Measurements from ENCODE around the gene MBNL1. TPM values are rescaled to one million over a fixed set of nuclear protein-coding genes. Genes with fewer than 3 reads are reported as not detected.

The MBNL1 gene
- total RNA-seq, 4 donors from 2014 or later = 346 to 530 (median 397) TPM

DNA sequence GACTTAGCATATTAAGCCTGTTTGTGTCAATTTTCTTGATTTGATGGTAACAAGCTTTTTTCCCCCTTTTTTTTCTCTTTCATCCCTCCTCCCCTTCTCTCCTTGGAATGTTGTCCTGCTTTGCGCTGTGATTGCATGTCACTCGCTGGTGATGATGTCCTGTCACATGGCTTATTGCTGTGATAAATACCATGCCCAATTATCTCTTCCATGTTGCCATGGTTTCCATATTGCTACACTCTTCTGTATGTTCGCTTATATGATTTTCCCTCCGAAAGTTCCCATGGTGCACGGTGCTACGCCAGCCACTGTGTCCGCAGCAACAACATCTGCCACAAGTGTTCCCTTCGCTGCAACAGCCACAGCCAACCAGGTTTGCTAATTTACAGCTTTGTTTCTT is 187.3 kb downstream of the MBNL1 start:
- DNase-seq (ENCODE audit: low spot score) (no peak), ATAC-seq (ENCODE audit: low FRiP score) (no peak)
- no peak for TF ChIP-seq CTCF (IDR thresholded peaks at IDR 0.05)

DNA sequence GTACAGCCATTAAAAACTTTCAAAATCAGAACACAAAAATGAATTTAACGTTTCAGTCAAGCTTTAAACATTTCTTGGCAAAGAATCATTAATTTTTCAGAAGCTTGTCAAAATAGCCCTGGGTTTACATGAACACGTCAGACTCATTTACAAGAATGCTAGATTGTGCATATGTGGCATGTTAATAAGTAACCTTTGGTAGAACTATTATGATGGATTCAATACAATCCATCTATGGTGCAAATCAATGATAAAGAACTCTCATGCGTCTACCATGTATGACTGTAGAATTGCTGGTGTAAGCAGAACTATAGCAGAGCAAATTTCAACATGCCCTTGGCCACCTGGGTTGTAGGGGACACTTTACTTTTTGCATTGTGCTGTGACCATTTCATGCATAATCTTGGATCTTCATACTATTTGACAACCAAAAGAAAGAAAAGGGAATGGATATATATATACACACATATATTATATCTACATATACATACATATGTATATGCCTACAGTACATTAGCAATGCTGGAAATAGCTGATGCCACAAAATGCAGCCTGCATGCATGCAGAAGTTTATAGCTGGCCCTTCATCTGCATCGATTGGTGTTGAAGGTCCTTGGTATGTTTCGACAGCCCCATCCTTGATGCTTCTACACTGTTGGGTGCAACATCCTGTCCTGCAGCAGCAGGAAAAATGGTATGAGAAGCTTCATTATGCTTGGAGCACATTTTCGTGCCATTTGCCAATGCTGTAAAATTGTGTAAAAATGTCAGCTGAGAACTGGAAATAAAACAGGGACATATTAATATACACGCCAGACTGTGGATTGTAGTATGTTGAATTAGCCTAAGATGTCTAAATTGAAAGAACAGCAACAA is 189.0 kb downstream of the MBNL1 start:
- ATAC-seq (ENCODE audit: low FRiP score) = no peak
- no peak for DNase-seq (ENCODE audit: low spot score)
- TF ChIP-seq CTCF (IDR thresholded peaks at IDR 0.05) = no peak

GRCh38 chr3:152458376-152459117 is 189.8 kb downstream of the MBNL1 start:
- DNase-seq (ENCODE audit: low spot score) (no peak), ATAC-seq (ENCODE audit: low FRiP score) (no peak)
- TF ChIP-seq CTCF (IDR thresholded peaks at IDR 0.05) = no peak

DNA sequence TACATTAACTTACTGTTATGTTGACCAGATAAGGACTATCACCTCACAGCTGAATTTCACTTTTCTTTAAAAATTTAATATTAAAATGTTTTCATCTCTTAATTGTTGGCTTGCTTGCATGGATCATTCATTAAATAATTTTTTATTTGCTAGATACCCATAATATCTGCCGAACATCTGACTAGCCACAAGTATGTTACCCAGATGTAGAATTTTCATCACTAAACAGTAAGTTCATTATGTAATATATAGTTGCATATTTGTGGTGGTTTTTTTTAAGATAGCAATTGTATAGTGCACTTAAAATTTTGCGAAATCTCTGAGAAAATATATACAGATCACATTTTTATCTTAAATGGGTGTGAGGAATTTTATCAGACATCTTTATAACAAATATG is 190.4 kb downstream of the MBNL1 start:
- DNase-seq (ENCODE audit: low spot score) (no peak), ATAC-seq (ENCODE audit: low FRiP score) (no peak)
- TF ChIP-seq CTCF (IDR thresholded peaks at IDR 0.05) = no peak

DNA sequence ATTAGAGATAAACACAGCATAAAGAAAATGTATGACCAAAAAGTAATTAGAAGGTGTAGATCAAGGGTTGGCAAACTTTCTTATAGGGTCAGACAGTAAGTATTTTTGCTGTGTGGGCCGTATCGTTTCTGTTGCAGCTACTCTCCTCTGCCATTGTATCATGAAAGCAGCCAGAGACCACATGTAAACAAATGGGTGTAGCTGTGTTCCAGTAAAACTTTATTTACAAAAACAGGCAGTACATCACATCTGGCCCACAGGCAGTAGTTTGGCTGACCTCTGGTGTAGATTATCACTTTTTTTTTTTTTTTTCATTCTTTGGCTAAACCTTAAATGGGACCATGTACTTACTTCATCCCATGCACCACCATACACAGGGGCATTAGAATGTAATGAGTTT is 190.8 kb downstream of the MBNL1 start:
- ATAC-seq (ENCODE audit: low FRiP score) (no peak), DNase-seq (ENCODE audit: low spot score) (no peak)
- TF ChIP-seq CTCF (IDR thresholded peaks at IDR 0.05) = no peak

DNA sequence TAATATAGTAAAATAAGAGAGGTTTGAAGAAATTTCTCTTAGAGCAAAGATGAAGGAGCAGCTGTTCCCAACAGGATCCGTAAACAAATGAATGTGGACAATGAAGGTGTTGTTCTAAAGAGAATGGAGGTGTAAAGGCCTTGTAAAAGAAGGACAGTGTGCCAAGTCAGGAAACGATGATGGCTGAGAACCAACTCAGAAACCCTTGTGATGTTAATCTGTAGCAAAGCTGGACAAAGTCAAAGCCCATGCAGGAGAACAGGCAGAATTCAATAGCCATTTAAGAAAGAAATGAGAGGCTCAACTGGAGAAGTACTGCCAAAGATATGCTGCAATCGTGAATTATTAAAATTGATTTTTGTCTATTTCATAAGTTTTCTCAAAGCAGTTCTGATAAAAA is 192.2 kb downstream of the MBNL1 start:
- TF ChIP-seq CTCF (IDR thresholded peaks at IDR 0.05) = no peak
- DNase-seq (ENCODE audit: low spot score) (no peak), ATAC-seq (ENCODE audit: low FRiP score) (no peak)
